Measurements from ENCODE around the gene GMCL1.

Gene GMCL1

DNA sequence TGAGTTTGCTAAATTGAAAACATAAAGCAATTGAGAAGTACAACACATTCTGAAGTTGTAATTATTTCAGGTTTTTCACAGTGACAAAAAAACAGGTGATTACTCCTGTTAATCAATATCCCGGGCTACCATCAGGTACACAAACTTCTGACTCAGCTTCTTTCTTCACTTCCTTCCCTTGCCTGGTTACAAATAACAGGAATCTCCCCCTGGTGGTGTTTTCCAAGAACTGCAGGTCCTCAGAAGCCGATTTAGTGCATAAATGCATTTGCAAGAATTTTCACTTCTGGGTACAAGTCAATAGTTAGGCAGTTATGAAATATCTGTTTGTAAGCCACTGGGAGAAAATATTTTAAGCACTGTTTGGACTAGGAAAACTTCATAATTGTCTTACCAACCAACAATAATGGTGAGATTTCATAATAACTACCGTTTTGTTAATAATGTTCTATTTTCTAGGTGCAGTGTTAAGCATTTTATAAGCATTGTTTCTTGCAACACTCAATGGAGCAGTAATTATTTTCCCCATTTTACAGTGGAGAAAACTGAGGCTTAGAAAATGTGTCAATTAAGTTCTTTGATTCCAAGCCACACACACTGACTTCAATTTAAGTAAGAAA, 12.4 kb upstream of the GMCL1 start:
- H3K79me2 ChIP-seq (ENCODE audit: insufficient read depth, low read length) = no peaks in the 10 kb centered on the region
- H3F3A ChIP-seq (ENCODE audit: low read depth) = no peaks in the 10 kb centered on the region
- no peaks in the 10 kb centered on the region for H4K20me1 ChIP-seq (ENCODE audit: insufficient read depth, low read length, poor library complexity, severe bottlenecking)
- no peaks in the 10 kb centered on the region for H3K4me1 ChIP-seq (ENCODE audit: insufficient read depth, low read length, poor library complexity, severe bottlenecking)
- no peaks in the 10 kb centered on the region for H3K36me3 ChIP-seq (ENCODE audit: insufficient read depth, low read length)
- no peaks in the 10 kb centered on the region for H3K27me3 ChIP-seq (ENCODE audit: insufficient read depth, low read length, poor library complexity, severe bottlenecking)
- H3K4me3 ChIP-seq (ENCODE audit: low read length, poor library complexity, severe bottlenecking) = no peak overlapping the region
- H3K4me2 ChIP-seq (ENCODE audit: low read depth, low read length, poor library complexity, severe bottlenecking) = no peak overlapping the region
- H3K9me3 ChIP-seq (ENCODE audit: insufficient read depth, low read depth, low read length) = no peaks in the 10 kb centered on the region
- H3K9me2 ChIP-seq (replicated peaks; ENCODE audit: low read depth, low read length) = no peaks in the 10 kb centered on the region
- TF ChIP-seq EZH2phosphoT487 (IDR thresholded peaks at IDR 0.05; ENCODE audit: borderline replicate concordance) = no peak
- TF ChIP-seq, protein P1, sequence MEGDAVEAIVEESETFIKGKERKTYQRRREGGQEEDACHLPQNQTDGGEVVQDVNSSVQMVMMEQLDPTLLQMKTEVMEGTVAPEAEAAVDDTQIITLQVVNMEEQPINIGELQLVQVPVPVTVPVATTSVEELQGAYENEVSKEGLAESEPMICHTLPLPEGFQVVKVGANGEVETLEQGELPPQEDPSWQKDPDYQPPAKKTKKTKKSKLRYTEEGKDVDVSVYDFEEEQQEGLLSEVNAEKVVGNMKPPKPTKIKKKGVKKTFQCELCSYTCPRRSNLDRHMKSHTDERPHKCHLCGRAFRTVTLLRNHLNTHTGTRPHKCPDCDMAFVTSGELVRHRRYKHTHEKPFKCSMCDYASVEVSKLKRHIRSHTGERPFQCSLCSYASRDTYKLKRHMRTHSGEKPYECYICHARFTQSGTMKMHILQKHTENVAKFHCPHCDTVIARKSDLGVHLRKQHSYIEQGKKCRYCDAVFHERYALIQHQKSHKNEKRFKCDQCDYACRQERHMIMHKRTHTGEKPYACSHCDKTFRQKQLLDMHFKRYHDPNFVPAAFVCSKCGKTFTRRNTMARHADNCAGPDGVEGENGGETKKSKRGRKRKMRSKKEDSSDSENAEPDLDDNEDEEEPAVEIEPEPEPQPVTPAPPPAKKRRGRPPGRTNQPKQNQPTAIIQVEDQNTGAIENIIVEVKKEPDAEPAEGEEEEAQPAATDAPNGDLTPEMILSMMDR (conservative IDR thresholded peaks at IDR 0.05; ENCODE audit: low read length) = peak; percentile 96
- no peak overlapping the region for H2AFZ ChIP-seq (ENCODE audit: low read length)
- no peak overlapping the region for H3K9ac ChIP-seq (ENCODE audit: low read depth, low read length, poor library complexity, severe bottlenecking)

GRCh38 chr2:69817729-69818501, 11.5 kb upstream of the GMCL1 start:
- Histone ChIP-seq H2AFZ (ENCODE audit: low read length) (no peak overlapping the region), H3K4me3 (ENCODE audit: low read length, poor library complexity, severe bottlenecking) (no peak overlapping the region), H3K79me2 (ENCODE audit: insufficient read depth, low read length) (no peaks in the 10 kb centered on the region), H4K20me1 (ENCODE audit: insufficient read depth, low read length, poor library complexity, severe bottlenecking) (no peaks in the 10 kb centered on the region), H3K9ac (ENCODE audit: low read depth, low read length, poor library complexity, severe bottlenecking) (no peak overlapping the region), H3F3A (ENCODE audit: low read depth) (no peaks in the 10 kb centered on the region), H3K4me1 (ENCODE audit: insufficient read depth, low read length, poor library complexity, severe bottlenecking) (no peaks in the 10 kb centered on the region), H3K9me3 (ENCODE audit: insufficient read depth, low read depth, low read length) (no peaks in the 10 kb centered on the region), H3K9me2 (replicated peaks; ENCODE audit: low read depth, low read length) (no peaks in the 10 kb centered on the region), H3K36me3 (ENCODE audit: insufficient read depth, low read length) (no peaks in the 10 kb centered on the region), H3K4me2 (ENCODE audit: low read depth, low read length, poor library complexity, severe bottlenecking) (no peak overlapping the region), H3K27me3 (ENCODE audit: insufficient read depth, low read length, poor library complexity, severe bottlenecking) (no peaks in the 10 kb centered on the region)
- TF ChIP-seq EZH2phosphoT487 (IDR thresholded peaks at IDR 0.05; ENCODE audit: borderline replicate concordance) = no peak
- TF ChIP-seq, protein P1 (conservative IDR thresholded peaks at IDR 0.05; ENCODE audit: low read length) = no peak

DNA sequence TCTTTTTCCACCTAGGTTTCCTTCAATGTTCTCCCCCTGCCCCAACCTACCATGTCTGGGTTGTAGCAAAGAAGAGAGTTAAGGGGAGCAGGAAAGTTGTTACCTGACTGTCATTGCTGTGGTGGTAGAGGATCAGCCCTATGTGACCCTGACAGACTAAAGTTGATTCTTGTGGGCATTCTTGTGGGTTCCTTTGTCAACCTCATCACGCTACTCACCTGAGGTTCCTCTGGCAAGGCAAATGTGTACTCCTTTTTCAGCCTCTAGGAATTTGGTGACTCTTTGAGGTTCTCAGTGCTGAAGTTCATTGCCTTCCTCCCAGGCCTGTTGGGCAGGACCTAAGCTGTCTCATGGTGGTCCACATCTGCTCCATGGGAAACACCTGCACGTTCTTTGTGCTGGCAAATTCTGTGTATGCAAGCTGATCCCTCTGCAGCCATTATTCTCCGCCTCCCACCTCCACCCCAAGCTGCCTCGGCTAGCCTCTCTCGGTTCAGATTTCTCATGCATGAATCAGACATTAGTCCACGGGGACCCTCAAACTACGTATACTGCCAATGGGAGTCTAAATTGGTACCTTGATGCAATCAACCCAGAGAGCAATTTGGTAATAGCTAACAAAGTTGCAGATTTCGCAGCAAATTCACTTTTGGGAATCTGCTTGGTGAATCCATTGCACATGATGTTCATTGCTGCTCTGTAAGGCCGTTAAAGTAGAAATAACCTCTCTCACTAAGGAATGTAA, 1.5 kb upstream of the GMCL1 start:
- Histone ChIP-seq H3K9ac (ENCODE audit: low read depth, low read length, poor library complexity, severe bottlenecking) (peak overlapping the region; percentile 79), H3K4me3 (ENCODE audit: low read length, poor library complexity, severe bottlenecking) (peak overlapping the region; percentile 76), H3K4me2 (ENCODE audit: low read depth, low read length, poor library complexity, severe bottlenecking) (no peak overlapping the region), H3K9me3 (ENCODE audit: insufficient read depth, low read depth, low read length) (no peaks in the 10 kb centered on the region), H3K4me1 (ENCODE audit: insufficient read depth, low read length, poor library complexity, severe bottlenecking) (peaks cover 46% of the 10 kb centered on the region), H3F3A (ENCODE audit: low read depth) (no peaks in the 10 kb centered on the region), H4K20me1 (ENCODE audit: insufficient read depth, low read length, poor library complexity, severe bottlenecking) (peaks cover 26% of the 10 kb centered on the region), H3K9me2 (replicated peaks; ENCODE audit: low read depth, low read length) (no peaks in the 10 kb centered on the region), H3K36me3 (ENCODE audit: insufficient read depth, low read length) (no peaks in the 10 kb centered on the region), H2AFZ (ENCODE audit: low read length) (no peak overlapping the region), H3K27me3 (ENCODE audit: insufficient read depth, low read length, poor library complexity, severe bottlenecking) (no peaks in the 10 kb centered on the region), H3K79me2 (ENCODE audit: insufficient read depth, low read length) (peaks cover 35% of the 10 kb centered on the region)
- TF ChIP-seq, protein P1 (conservative IDR thresholded peaks at IDR 0.05; ENCODE audit: low read length) = no peak
- TF ChIP-seq EZH2phosphoT487 (IDR thresholded peaks at IDR 0.05; ENCODE audit: borderline replicate concordance) = no peak
